Measurements from ENCODE around the gene NFKBIA. TPM values are rescaled to one million over a fixed set of nuclear protein-coding genes. Genes with fewer than 3 reads are reported as not detected.
"Not testable (repeated sequence)": the region's sequence is repeated elsewhere in the genome, so short reads cannot be mapped to it uniquely, and the experiment has no call there.

Gene NFKBIA
- total and polyA plus RNA-seq, 7 donors: 48.7 to 151 (median 94.0) TPM

DNA sequence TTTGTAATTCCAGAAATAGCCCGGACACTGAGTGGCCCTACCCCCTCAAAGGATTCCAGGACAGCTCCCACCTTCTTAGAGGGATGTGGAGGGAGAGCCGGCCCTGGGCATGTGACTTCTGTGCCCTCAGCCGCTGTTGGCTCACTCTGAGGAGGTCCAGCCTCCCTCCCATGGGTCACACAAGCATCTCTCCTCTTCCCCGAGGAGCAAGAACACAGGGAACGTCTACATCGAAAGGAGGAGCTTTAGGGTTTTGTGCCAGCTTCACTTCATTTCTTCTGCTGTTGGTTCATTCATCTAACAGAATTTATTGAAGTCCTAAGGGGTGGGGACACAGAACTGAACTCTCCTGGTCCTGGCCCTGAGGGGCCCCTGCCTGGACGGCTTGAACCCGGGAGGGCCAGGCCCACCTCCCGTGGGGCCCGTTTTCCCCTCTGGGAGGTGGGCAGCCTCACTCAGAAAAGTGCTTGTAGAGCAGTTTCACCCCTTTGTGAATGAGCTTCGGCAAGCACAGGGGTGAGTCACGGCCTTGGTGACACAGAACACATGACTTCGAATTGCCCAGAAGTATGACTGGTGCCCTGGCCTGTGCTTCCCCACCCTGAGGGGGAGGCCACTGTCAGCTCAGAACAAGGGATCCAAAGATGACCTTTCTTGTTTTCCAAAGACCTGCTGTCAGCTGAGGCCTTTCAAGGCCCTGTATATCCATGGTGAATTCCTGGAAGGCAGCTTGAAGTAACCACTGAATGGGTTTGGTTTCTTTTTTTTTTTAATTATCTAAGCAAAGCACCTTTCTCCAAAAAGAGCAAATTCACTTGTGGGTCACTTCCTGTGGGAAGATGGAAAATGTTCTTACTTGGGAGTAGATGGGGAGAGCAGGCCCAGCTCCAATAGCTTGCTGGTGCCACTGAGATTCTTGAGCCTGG, 39.2 kb downstream of the NFKBIA start:
- peak; percentile 75 to 82 for DNase-seq
- Histone ChIP-seq H3K4me1 (peaks cover 22% of the 10 kb centered on the region), H3K4me3 (no peak overlapping the region), H3K27ac (peak overlapping the region; percentile 62), H3K27me3 (ENCODE audit: insufficient read depth in 3 of 3, low read length in 2 of 3) (no peaks in the 10 kb centered on the region), H3K9me3 (no peaks in the 10 kb centered on the region), H3K36me3 (ENCODE audit: insufficient read depth in 1 of 2, low read depth in 1 of 2) (no peaks in the 10 kb centered on the region)
- TF ChIP-seq, protein P1, sequence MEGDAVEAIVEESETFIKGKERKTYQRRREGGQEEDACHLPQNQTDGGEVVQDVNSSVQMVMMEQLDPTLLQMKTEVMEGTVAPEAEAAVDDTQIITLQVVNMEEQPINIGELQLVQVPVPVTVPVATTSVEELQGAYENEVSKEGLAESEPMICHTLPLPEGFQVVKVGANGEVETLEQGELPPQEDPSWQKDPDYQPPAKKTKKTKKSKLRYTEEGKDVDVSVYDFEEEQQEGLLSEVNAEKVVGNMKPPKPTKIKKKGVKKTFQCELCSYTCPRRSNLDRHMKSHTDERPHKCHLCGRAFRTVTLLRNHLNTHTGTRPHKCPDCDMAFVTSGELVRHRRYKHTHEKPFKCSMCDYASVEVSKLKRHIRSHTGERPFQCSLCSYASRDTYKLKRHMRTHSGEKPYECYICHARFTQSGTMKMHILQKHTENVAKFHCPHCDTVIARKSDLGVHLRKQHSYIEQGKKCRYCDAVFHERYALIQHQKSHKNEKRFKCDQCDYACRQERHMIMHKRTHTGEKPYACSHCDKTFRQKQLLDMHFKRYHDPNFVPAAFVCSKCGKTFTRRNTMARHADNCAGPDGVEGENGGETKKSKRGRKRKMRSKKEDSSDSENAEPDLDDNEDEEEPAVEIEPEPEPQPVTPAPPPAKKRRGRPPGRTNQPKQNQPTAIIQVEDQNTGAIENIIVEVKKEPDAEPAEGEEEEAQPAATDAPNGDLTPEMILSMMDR (IDR thresholded peaks at IDR 0.05): no peak
- WGBS, 3 donors: 63 to 72% (median 64%) methylated on average over 13 of the region's 13 CpGs
- intact Hi-C loops (cut with DNase I): no loop called here
- ATAC-seq: peak; percentile 85 to 93 (median 90)

DNA sequence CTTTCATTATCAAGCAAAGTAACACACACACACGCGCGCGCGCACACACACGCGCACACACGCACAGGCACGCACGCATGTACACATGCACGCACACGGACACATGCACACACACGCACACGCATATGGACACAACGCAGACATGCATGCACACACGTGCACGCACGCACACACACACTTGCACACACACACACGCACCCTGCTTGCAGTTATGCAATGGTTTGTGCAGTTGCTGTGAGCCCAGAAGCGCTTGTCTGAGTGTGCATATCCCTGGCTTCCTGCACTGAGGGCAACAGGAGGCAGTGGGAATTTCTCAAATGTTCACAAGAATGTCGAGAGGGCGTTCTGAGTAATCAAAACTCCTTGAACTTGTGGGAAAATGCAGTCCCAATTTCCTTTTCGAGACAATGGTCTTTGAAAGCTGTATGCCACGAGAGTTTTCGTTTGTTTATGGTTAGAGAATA, 41.6 kb downstream of the NFKBIA start:
- no peak for ATAC-seq
- Histone ChIP-seq H3K36me3 (ENCODE audit: insufficient read depth in 1 of 2, low read depth in 1 of 2) (no peaks in the 10 kb centered on the region), H3K4me3 (no peak overlapping the region), H3K27me3 (ENCODE audit: insufficient read depth in 3 of 3, low read length in 2 of 3) (no peaks in the 10 kb centered on the region), H3K27ac (no peak overlapping the region), H3K9me3 (no peaks in the 10 kb centered on the region), H3K4me1 (peaks cover 18% of the 10 kb centered on the region)
- TF ChIP-seq, protein P1 (IDR thresholded peaks at IDR 0.05): no peak
- intact Hi-C loops (cut with DNase I): no loop called here
- 78 to 82% (median 80%) methylated on average over 25 of the region's 25 CpGs for WGBS, 3 donors
- peak in 1 of 2 donors; percentile 35 for DNase-seq

DNA sequence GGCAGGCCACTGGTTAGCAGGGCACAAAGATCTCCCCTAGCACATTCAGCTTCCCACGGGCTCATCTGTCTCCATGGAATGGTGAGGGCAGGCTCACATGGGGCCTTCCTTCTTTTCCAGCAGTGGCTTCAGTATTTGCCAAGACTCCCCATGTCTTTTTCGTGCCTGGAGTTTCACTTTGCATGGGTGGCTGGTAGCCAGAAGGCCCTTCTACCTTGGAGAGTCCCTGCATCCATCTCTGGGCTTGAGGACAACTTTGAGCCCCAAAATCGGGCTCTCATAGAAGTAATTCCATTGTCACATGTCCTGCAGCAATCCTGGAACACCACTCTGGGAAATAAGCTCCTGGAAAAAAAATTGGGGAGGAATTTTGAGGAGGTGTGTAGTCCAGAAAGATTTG, 42.1 kb downstream of the NFKBIA start:
- Histone ChIP-seq H3K4me1 (peaks cover 18% of the 10 kb centered on the region), H3K36me3 (ENCODE audit: insufficient read depth in 1 of 2, low read depth in 1 of 2) (no peaks in the 10 kb centered on the region), H3K9me3 (no peaks in the 10 kb centered on the region), H3K4me3 (no peak overlapping the region), H3K27me3 (ENCODE audit: insufficient read depth in 3 of 3, low read length in 2 of 3) (no peaks in the 10 kb centered on the region), H3K27ac (no peak overlapping the region)
- no peak for ATAC-seq
- intact Hi-C loops (cut with DNase I): no loop called here
- DNase-seq: peak in 1 of 2 donors; percentile 20
- TF ChIP-seq, protein P1 (IDR thresholded peaks at IDR 0.05): no peak
- WGBS, 3 donors: 25 to 36% (median 28%) methylated on average over 3 of the region's 3 CpGs

DNA sequence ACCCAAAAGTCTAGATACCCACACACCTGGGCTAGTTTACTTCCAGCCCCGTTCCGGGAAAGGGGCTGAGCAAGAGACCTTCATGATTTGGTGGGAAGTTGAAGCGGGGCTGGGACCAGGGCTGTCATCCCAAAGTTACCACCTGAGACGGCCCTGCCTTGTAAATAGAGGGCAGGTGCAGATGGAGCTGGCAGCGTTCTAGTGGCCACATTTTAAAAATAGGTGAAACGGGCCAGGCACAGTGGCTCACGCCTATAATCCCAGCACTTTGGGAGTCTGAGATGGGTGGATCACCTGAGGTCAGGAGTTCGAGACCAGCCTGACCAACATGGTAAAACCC, 43.4 kb downstream of the NFKBIA start:
- Histone ChIP-seq H3K4me1 (peaks cover 12% of the 10 kb centered on the region), H3K27ac (no peak overlapping the region), H3K9me3 (no peaks in the 10 kb centered on the region), H3K4me3 (no peak overlapping the region), H3K36me3 (ENCODE audit: insufficient read depth in 1 of 2, low read depth in 1 of 2) (no peaks in the 10 kb centered on the region), H3K27me3 (ENCODE audit: insufficient read depth in 3 of 3, low read length in 2 of 3) (no peaks in the 10 kb centered on the region)
- ATAC-seq (no peak), DNase-seq (peak in 1 of 2 donors; percentile 40)
- WGBS, 3 donors: 92 to 94% (median 92%) methylated on average over 8 of the region's 8 CpGs
- intact Hi-C loops (cut with DNase I): no loop called here
- TF ChIP-seq, protein P1 (IDR thresholded peaks at IDR 0.05): no peak

DNA sequence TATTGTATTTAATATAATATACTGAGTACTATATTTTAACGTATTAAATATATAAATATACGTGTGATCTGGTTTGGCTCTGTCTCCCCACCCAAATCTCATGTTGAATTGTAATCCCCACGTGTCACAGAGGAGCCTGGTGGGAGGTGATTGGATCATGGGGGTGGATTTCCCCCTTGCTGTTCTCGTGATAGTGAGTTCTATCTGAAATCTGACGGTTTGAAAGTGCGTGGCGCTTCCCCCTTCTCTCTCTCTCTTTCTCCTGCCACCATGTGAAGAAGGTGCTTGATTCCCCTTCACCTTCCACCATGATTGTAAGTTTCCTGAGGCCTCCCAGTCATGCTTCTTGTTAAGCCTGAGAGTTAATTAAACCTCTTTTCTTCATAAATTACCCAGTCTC, 44.9 kb downstream of the NFKBIA start:
- H3K27ac ChIP-seq; H3K27me3 ChIP-seq (ENCODE audit: insufficient read depth in 3 of 3, low read length in 2 of 3); H3K36me3 ChIP-seq (ENCODE audit: insufficient read depth in 1 of 2, low read depth in 1 of 2); H3K4me1 ChIP-seq; ATAC-seq; intact Hi-C loops (cut with DNase I); H3K4me3 ChIP-seq; H3K9me3 ChIP-seq: not testable (repeated sequence)
- 78 to 90% (median 85%) methylated on average over 7 of the region's 7 CpGs for WGBS, 3 donors
- peak in 1 of 2 donors; percentile 5 for DNase-seq
